Measurements from ENCODE around the gene EZR.
"Not testable (repeated sequence)": the region's sequence is repeated elsewhere in the genome, so short reads cannot be mapped to it uniquely, and the experiment has no call there.

EZR gene

DNA sequence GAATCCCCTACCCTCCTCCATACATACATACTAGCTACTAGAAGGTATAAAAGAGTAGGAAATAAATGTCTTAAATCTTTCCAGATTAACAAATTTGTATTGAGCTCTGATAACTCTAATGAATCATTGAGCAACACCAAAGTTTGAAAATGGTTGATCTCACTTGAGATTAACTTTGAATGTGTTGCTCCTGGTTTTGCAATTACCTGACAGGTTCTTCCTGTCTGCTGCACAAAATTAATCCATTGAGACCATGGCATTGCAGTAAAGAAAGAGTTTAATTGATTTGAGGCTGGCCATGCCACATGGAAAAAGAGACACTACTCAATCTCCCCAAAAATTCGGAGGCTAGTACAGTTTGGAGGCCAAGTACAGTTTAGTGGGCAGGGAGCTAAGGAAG, 21.3 kb upstream of the EZR start:
- DNase-seq, result no peak

- no peak for DNase-seq
These were observed 20.6 kb upstream of the EZR start for GRCh38 chr6:158839796-158840195.

GRCh38 chr6:158838790-158839189, 19.6 kb upstream of the EZR start:
- not testable (repeated sequence) for DNase-seq

- DNase-seq, result no peak
These were observed 18.8 kb upstream of the EZR start for GRCh38 chr6:158837684-158838625.

DNA sequence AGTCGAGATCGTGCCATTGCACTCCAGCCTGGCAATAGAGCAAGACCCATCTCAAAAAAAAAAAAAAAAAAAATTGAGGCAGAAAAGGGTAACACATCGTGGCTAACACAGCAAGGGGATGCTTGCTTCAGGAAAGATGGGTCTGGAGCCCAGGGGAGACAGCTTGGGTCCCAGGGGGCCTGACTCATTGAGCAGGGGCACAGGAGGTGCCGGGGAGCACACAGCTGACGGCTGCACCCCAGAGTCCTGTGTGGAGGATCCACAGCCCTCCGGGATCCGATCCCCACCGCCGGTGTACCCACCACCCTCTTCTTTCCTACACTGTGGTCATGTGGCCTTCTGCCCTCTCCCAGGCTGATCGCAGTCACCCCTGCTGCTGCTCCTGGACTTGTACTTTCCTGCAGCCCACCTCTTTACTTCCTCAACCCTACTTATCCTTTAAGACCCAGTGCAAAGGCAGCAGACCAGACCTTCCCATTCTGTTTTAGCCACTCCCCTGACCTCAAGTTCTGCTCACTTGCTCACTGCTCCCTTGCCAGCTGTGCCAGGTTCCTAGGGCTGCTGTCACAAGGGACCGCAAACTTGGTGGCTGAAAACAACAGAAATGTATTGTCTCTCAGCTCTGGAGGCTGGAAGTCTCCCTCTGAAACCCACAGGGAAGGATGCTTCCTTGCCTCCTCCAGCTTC, 17.6 kb upstream of the EZR start:
- no peak for DNase-seq

GRCh38 chr6:158835616-158836221, 16.6 kb upstream of the EZR start:
- DNase-seq, result no peak

DNA sequence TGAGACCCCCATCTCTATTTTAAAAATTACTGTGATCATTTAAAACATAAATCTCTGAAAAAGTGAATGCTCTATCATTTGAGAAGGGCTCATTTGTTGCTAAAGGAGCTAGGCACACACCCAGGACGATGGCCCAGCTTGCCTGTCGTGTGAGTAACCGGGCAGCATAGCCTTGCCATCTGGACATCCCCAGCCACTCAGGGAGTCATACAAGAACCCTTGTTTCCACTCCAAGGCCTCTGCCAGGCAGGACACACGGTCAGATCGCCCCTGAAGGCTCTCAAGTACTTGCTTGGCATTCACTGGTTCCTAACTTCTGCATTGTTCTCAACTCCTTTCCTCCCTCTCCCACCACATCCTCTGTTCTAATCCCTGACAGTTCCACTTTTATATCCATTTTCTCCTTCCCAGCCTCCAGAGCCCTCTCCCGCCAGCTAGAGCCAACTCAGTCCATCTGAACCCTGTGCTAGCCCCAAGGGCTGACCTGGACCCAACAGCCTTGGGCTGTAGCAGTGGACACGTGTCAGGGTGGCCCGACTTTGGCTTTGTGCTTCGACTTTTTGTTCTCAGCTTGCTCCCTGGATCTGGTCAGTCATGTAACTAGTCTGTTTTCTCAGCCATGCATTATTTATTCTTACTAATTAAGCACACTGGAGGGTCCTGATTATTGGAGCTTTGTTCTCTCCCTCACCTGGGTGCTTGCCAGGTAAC, 15.7 kb upstream of the EZR start:
- DNase-seq, result no peak

DNA sequence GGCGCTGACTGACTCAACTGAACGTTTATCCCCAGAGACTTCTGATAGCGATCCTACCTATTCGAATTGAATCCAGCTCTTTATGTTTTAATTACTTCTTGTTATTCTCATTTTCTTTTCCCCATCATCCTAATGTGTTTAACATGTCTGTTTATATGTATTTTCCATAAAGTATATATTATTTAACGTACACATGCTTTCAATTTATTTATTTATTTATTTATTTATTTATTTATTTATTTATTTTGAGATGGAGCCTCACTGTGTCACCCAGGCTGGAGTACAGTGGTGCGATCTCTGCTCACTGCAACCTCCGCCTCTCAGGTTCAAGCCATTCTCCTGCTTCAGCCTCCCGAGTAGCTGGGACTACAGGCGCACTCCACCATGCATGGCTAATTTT, 13.6 kb upstream of the EZR start:
- DNase-seq, result not testable (repeated sequence)

DNA sequence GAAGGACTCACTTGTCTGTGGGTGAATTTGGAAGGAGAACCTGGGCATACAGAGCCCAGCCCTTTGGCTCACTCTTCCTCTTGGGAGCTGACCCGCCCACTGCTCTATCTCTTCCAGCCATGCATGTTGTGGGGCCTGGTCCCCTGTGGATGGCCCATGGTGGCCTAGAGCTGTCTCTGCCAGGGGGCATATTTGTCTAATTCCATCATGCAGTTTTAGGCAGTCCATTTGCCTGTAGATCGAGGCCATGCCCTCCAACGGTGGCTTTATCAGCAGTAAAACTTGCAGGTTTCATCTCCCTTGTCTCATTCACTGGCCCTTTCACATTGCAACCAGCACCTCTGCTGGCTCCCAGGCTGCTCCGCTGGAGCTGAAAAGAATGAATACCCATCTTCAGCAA, 12.9 kb upstream of the EZR start:
- DNase-seq, result no peak

DNA sequence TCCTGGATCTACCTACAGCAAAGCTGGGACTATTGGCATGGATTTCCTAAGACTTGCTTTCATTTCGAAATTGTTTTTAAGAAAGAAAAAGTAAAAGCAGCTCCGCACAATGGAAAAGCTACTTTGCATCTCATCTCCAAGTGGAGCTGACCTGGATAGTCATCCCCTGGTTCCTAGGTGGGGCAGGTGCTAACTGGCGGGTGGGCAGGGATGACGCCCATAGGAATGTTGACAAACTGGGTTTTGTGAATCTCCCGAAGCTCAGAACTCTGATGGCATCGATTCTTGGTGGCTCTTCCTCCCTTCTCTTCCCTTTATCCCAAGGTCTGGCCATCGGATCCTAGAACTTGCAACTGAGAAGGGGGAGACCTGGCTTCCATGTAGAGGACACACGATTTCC, 12.4 kb upstream of the EZR start:
- no peak for DNase-seq

- no peak for DNase-seq
These were observed 11.6 kb upstream of the EZR start for GRCh38 chr6:158830736-158831135.

DNA sequence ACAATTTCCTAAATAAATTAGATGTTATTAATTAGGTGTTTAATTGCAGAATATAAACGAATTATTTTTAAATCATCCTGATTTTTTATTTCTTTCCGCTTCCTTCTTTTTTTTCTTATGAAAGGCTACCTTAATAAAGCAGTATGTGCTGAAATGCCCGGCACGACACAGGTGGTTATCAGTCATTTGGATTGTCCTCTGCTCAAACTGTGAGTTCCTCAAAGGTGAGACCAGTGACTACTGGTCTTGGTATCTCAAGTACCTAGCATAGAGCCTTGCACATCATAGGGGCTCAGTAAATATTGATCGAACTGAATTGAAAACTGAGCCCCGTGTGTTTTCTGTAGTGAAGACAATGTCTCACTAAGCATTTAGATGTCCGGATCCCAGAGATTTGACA, 9.6 kb upstream of the EZR start:
- no peak for DNase-seq

- no peak for DNase-seq
These were observed 7.8 kb upstream of the EZR start for GRCh38 chr6:158826819-158827501.

- no peak for DNase-seq
These were observed 6.8 kb upstream of the EZR start for GRCh38 chr6:158825951-158826306.

DNA sequence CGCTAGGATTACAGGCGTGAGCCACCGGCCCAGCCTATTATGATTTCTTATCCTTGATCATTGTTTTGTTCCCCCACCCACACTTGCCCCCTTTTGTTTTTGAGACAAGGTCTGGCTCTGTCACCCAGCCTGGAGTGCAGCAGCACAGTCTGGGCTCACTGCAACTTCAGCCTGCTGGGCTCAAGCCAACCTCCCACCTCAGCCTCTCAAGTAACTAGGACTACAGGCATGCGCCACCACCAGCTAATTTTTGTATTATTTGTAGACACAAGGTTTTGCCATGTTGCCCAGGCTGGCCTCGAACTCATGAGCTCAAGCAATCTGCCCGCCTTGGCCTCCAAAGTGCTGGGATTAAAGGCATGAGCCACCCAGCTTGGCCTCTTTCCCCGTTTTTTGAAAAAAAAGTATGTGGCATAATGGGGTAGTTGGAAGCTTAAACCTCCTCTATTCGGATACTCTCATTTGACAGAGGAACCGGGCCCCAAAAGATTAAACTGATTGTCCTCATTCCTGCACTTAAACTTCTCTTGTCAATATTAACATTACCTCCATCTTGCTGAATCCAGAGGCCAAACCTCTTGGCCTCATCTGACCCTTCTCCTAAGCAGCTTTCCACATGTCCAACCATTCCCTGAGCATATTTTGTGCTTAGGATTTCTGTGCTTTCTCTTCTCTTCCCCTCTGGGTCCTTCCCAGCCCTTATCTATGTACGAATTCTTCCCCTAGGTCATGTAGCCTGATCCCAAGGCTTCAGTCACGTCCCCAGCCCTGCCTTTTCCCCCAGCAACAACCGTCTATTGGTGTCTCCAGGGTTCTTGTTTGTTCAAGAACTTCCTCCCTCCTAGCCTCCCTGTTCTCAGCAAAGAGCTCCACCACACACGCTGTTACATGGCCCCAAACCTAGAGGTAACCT, 6.1 kb upstream of the EZR start:
- DNase-seq, result no peak

- DNase-seq, result not testable (repeated sequence)
These were observed 4.4 kb upstream of the EZR start for GRCh38 chr6:158823616-158824015.

GRCh38 chr6:158819977-158820622, 932 bp upstream of the EZR start:
- no peak for DNase-seq

DNA sequence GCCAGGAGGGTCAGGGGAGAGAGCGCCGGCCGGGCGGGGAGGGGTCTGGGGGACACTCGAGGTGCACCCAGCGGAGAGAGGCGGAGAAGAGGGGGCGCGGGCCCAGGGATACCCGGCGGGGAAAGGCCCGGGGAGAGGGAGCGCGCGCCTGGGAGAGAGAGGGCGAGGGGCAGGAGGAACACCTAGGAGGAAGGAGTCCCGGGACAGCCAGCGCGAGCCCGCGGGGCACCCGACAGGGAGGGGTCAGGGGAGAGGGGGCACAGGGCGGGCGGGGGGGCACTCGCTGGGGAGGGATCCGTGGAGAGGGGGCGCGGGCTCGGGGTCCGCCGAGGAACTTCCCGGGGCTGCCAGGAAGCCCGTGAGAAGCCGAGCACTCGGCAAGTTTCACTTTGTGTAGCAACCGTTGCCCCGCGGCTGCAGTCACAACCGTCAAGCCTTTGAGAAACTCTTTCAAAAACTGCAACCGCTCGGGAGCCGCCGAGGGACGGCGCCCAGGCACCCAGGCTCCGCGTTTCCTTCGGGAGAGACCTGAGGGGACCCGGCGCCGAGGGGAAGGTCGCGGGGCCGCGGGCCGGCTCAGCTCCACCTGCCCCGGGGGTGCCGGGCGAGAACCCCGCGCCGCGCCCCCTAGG, 471 bp downstream of the EZR start:
- DNase-seq, result peak in 1 of 2 experiments; percentile 15

- DNase-seq, result peak; percentile 18 to 31
These were observed 1.2 kb downstream of the EZR start for GRCh38 chr6:158817728-158818580.

All from NCI-H1930 (cell line).